HL-60/S4 (cell line): ENCODE data around the gene MT1A.
"Not testable (repeated sequence)": the region's sequence is repeated elsewhere in the genome, so short reads cannot be mapped to it uniquely, and the experiment has no call there.

Experiments
- in situ Hi-C: fragments of 300-500 bp; cut with MboI; formaldehyde crosslinking; loops from 2 replicates; pipeline ENCODE4 v1.14.3; 2022; ENCODE audit warnings: low sequenced_read_pairs

The MT1A gene

DNA sequence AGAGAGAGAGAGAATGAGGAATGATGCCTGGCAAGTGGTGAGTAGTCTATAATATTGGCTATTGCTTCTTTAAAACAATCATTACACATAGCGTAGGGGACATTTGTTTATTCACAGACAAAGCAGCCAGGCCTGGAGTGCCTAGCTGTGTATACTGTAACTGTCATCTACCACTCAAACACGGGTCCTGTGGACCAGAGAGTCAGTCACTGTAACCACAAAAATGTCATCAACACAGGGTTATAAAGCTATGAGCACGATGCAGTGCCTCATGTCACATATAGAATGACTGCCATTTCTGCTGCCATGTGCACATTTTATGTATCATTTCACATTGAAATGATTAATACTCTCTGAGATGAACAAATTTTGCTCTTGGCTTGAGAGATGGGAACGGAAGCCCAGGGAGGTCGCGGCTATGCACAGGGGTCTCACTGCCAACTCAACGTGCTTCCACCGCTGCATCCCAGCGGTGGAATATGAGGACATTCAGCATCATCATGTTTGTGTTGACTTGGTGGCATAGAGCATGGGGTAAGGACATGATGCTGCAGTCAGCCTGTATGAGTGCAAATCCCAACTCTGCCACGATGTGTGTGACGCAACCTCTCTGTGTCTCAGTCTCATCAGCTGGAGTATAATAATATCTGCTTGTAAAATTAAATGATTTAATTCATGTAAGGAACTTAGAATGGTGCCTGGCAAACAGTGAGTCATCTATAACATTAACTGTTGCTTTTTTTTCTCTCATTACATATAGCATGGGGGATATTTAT lies 34.5 kb downstream of the MT1A start:
- in situ Hi-C loops: no loop called here

DNA sequence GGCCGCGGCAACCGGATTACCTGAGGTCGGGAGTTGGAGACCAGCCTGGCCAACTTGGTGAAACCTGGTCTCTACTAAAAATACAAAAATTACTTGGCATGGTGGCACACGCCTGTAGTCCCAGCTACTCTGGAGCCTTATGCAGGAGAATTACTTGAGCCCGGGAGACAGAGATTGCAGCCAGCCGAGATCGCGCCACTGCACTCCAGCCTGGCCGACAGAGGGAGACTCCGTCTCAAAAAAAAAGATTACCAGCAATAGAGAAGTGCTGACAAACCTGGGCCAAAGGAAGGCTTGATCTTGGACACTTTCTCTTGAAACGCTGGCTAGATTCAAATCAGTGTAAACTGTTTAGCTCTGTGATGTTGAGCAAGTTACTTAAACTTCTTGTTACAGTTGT lies 35.5 kb downstream of the MT1A start:
- in situ Hi-C loops: no loop called here

DNA sequence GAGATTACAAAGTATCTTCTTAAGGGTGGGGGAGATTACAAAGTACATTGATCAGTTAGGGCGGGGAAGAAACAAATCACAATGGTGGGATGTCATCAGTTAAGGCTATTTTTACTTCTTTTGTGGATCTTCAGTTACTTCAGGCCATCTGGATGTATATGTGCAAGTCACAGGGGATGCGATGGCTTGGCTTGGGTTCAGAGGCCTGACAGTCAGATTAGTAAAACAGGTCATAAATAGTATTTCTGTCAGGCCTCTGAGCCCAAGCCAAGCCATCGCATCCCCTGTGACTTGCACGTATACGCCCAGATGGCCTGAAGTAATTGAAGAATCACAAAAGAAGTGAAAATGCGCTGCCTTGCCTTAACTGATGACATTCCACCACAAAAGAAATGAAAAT lies 36.1 kb downstream of the MT1A start:
- in situ Hi-C loops: not testable (repeated sequence)

DNA sequence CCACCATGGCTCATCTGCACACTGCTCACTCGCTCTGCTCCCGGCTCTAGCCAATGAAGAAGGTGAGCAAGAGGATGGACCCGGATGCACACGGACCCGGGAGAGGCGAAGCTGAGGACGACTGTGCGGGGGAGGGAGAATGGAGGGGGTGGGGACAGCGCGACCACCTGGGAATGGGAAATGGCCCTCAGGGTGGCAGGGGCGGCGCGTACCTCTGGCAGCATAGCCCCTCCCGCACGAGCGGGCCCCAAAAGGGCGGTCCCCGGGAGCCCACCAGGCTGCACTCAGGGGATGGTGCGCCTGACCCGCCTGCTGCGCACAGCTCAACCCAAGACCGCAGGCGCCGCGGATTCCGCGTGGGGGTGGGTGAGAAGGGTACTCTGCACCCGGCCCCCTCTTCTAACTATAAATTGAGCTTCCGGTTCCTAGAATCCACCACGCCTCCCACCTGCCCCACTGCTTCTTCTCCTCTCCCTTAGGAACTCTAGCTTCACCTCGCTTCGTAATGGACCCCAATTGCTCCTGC lies 37.3 kb downstream of the MT1A start:
- in situ Hi-C loops: no loop called here

DNA sequence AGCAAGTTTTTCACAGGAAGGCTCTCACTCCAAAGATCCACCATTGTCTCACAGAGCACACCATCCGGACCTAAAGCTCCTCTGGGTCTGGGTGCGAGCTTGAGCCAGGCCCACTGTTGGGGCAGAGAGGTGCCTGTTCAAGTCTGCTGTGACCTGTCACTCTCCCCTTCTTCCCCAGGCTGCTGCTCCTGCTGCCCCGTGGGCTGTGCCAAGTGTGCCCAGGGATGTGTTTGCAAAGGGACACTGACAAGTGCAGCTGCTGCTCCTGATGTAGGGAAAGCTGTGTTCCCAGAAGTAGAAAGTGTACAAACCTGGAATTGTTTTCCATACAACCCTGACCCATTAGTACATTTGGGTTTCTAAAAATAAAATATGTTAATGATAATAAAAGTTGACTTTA lies 39.0 kb downstream of the MT1A start:
- in situ Hi-C loops: no loop called here

DNA sequence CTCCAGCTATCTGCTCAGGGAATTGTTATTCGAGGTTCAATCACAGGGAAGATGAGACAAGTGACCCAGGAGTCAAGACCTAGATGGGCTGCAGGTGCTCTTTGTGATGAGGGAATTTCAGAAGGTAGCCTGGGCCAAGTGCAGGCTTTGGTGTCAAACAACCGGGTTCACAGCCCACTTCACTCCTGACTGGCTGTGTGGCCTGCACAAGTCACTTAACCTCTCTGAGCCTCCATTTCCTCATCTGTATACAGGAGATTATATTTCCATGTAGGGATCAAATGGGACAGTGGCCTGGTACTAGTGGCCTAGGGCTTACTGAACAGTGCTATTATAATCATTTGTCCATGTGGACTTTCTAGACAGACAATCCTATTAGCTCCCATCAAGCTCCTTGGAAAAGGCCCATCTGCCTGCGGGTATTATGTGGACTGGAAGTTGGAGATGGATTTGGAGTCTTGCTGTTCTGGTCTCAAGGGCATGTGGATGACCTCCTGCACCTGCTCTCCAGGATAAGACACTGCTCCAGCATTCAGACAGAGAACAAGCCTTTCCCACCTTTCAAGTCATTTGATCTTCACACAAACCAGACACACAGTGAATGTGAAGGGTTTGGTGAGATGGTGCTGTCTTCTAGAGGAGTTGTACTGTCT lies 40.7 kb downstream of the MT1A start:
- in situ Hi-C loops: no loop called here

DNA sequence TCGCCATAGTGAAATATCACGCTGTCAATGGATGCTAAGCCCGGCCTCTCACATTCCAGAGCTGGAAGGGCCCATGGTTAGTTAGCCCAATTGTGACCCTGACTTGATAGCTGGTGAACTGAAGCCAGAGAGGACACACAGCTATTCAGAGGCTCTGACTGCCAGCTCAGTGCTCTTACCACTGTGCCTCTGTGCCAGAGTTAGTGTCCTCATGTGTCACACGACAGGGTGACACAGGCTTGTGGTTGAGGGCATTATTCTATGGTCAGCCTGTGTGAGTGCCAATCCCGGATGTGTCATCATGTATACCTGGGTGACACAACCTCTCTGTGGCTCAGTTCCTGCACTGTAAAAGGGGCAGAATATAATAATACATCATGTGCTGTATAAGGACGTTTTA lies 41.4 kb downstream of the MT1A start:
- in situ Hi-C loops: loop anchor here (10.0 kb wide), 1 partner anchor 75 kb away; the partner anchor contains the start of gene MT2A

DNA sequence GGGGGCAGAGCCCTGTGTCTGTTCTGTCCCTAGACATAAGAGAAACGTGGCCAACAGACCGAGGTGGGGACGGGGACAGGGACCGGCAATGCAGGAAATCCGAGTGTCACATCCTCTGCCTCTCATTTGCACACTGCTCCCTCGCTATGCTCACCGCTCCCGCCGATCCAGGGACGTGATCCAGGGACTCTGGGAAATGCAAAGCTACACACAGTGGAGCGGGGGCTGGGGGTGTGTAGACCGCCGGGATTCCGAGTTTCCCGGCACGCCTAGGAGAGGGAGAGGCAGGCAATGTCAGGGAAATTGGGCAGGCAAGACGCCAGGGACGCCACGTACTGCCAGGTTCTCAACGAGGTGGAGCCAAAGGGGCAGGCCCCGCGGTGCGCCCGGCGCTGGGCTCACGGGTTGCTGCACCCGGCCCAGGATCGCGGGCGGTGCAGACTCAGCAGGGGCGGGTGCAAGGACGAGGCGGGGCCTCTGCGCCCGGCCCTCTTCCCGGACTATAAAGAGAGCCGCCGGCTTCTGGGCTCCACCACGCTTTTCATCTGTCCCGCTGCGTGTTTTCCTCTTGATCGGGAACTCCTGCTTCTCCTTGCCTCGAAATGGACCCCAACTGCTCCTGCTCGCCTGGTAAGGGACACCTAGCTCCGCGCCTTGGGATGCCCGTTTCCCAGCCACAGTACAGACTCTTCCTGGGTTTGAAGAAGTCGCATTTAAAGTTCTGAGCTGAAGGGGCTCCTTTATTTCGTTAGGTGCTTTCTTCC lies 43.7 kb downstream of the MT1A start, which contains the start of gene MT1X:
Gene MT1X (plus strand): TSS at position 532 of the 764 bp plus-strand sequence. CDS start 71 bp downstream, at position 603.
- in situ Hi-C loops: loop anchor here (10.0 kb wide), 1 partner anchor 77 kb away; the partner anchor contains the start of gene MT2A

DNA sequence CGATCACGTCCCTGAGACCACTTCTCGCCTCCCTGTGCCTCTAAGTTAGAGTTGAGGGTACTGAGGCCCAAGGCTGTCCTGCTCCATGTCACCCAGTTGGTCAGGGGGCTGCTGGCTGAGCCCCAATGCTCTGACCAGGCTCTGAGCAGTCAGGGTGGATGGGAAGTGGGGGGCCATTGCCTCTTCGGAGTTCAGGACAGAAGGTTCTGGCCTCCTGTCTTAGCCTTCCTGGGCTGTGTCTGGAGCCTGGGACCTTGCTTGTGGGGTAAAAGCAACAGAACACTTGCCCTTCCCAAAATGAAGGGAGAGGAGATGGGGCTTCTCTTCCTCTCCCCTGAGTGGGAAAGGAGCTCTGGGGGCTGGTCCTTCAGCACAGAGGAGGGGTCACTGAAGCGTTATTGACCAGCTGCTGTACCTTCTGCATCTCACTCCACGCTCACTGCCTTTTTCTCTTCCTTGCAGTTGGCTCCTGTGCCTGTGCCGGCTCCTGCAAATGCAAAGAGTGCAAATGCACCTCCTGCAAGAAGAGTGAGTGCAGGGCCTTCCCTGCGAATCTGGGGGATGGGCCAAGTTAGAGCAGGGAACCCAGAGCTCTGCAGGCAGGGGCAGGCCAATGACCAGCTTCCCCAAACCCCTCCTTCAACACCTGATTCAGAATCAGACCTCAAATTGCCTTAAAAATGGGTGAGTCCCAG lies 44.4 kb downstream of the MT1A start:
- in situ Hi-C loops: loop anchor here (10.0 kb wide), 1 partner anchor 78 kb away; the partner anchor contains the start of gene MT2A

DNA sequence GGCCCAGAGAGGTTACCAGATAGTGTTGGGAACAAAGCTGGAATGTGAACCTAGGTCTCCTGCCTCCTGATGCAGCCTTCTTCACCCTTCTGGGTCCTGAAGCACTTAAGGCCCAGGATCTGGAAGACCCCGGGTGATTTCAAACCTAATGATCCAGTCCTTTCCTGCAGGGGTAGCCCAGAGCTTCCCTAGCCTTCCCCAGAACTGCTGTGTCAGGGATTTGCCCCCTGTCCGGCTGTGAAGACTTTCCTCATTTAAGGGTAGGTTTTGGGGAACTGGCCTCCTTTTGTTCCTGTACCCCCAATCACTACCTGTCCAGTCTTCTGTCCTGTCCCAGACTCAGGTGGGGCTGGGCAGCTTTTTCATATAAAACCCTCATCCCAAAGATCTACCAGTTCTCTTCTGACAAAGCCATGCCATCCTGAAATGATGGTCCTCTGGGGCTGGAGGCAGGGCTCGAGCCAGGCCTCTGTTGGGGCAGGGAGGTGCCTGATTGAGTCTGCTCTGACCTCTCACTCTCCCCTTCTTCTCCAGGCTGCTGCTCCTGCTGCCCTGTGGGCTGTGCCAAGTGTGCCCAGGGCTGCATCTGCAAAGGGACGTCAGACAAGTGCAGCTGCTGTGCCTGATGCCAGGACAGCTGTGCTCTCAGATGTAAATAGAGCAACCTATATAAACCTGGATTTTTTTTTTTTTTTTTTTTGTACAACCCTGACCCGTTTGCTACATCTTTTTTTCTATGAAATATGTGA lies 45.1 kb downstream of the MT1A start:
- in situ Hi-C loops: loop anchor here (10.0 kb wide), 1 partner anchor 79 kb away; the partner anchor contains the start of gene MT2A

DNA sequence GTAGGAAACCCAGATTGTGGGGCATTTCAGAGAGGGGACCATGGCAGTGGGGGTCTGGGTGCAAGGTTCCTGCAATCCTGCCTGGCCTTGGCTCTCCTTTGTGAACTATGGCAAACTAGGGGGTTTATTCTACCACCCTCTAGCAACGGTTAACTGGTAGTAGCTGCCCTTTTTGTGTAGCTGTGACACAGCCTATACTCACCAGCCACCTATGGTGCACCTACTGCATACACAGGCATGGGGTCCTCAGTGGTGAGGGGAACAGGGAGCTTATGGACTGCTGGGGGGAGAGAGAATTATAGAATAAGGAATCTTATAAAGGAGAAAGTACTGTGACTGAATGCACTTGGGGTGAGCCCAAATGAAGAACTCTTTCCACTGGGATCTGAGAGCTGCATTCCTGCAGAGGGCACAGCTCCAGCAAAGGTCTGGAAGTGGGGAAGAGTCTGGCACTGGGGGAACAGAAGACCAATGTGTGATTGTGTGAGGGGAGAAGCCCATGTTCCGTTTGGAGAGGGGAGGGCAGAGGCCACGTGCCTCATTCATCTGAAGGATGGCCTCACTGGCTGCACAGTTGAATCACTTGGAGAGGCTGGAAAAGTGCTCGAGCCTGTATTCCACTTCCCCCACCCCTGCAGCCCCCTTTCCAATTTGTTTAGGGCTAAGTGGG lies 45.9 kb downstream of the MT1A start:
- in situ Hi-C loops: loop anchor here (10.0 kb wide), 1 partner anchor 80 kb away; the partner anchor contains the start of gene MT2A

DNA sequence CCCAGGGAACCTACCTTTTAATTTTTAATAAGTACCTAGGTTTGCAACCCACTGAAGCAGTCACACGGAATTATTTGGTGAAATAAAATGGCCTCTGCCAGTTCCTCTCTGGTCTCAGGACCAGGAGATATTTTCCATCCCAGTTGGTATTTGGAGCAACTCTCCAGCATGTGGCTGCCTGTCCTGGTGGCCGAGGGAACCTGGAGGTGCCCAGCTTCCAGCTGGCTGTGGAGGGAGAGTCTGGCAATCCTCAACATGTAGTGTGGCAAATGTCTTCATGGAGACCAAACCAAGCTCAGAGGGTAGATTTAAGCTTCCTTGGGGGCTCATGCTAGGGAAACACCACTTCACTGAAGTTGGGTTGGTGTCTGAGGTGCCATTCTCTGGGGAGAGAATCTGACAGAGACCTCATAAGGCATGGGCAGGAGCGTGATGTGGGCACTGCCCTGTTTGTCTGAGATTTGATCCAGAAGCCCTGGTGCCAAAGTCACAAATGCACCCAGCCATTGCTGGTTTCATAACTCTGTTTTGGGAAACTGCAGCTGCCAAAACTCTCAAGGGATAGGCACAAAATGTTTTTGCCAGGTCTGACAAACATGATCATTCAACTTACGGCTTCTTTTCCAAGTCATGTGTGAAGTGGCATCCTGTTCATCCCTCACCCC lies 46.6 kb downstream of the MT1A start:
- in situ Hi-C loops: loop anchor here (10.0 kb wide), 1 partner anchor 80 kb away; the partner anchor contains the start of gene MT2A

DNA sequence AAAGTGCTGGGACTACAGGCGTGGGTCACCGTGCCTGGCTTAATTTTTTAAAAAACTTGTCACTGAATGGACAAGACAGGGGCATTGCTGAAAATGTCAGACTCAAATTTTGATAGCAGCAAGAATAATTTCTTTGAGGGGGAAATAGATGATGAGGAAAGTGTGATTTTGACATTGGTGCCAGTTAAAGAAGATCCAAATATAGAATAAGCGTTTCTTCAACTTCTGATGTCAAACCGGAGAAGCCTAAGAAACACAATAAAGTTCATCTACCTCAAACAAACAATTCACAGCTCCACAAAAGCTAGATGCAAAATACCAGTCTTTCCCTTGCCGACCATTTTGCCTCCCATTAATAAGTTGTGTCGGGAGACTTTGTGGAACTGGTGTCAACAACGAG lies 48.3 kb downstream of the MT1A start:
- in situ Hi-C loops: loop anchor here (10.0 kb wide), 1 partner anchor 82 kb away; the partner anchor contains the start of gene MT2A

DNA sequence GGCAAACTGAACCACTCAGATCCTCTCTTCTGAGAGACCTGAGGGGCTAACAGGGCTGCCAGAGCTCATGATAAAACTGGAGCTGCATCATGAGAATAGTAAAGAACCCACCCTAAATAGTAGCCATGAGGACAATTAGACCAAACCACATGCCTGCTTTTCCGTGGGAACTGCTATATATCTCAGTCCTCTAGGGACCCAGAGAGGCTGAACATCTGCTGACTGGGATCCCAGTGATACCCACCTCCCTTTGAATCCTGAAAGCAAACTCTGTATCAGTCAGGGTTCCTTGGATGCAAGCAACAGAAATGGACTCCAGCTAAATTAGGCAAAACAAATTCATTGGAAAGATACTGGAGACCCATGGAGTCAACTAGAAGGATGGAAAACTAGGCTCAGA lies 50.3 kb downstream of the MT1A start:
- in situ Hi-C loops: loop anchor here (10.0 kb wide), 1 partner anchor 84 kb away; the partner anchor contains the start of gene MT2A

DNA sequence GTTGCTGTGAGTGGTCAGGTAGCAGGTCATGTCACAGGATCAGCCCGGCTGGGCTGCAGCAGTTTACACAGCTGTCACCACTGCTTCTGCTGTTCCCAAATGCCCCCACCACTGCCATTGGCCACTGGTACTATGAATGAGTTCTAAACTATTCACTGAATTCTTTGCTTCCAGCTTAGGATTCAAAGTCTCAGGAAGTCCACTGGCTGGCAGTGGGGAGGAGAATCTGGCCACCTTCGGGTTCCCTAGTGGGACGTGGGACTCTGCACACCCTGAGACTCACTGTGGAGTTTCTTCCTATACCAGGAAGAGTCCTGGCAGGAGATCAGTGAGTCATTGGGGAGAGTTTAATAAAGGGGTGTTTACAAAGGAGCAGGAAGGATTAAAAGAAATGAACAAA lies 50.7 kb downstream of the MT1A start:
- in situ Hi-C loops: loop anchor here (10.0 kb wide), 1 partner anchor 84 kb away; the partner anchor contains the start of gene MT2A
